Occipital lobe (tissue), 2 donors: ENCODE results near the gene PRXL2B. TPM values are rescaled to one million over a fixed set of nuclear protein-coding genes. Genes with fewer than 3 reads are reported as not detected.
A peak's percentile ranks its signal among the peaks of the same experiment; 100 is the strongest.
"Not testable (repeated sequence)": the region's sequence is repeated elsewhere in the genome, so short reads cannot be mapped to it uniquely, and the experiment has no call there.

ENCODE experiments used
- DNase-seq: peaks from one replicate; lab custom pipeline; 2025; lab: John Stamatoyannopoulos, UW
- total RNA-seq: library from RNA; depleted of rRNA; stranded (reverse); fragments of >200 nt; gene quantifications from one replicate; pipeline ENCODE4 v1.2.3, GENCODE V29; 2014

Gene PRXL2B
- total RNA-seq: 11.9 TPM

- peak; percentile 99 for DNase-seq
These were observed at the start of gene PRXL2B for GRCh38 chr1:2586154-2587070. Gene PRXL2B (plus strand): TSS chr1:2586777. CDS start chr1:2586886, 109 bp downstream.

GRCh38 chr1:2537784-2538115 is 48.8 kb upstream of the PRXL2B start:
- no peak for DNase-seq

- DNase-seq: no peak
These were observed 48.2 kb upstream of the PRXL2B start for GRCh38 chr1:2538376-2538775.

- no peak for DNase-seq
These were observed 47.7 kb upstream of the PRXL2B start for GRCh38 chr1:2538872-2539271.

GRCh38 chr1:2539312-2539907 is 47.2 kb upstream of the PRXL2B start:
- no peak for DNase-seq

GRCh38 chr1:2540816-2541492 is 45.6 kb upstream of the PRXL2B start:
- no peak for DNase-seq

GRCh38 chr1:2541619-2542245 is 44.8 kb upstream of the PRXL2B start:
- no peak for DNase-seq

GRCh38 chr1:2542246-2542915 is 44.2 kb upstream of the PRXL2B start:
- DNase-seq: no peak

- DNase-seq: peak; percentile 25
These were observed 43.0 kb upstream of the PRXL2B start for GRCh38 chr1:2543543-2544092.

GRCh38 chr1:2544093-2544874 is 42.3 kb upstream of the PRXL2B start:
- DNase-seq: no peak

GRCh38 chr1:2544875-2545640 is 41.5 kb upstream of the PRXL2B start:
- DNase-seq: no peak

- peak; percentile 69 for DNase-seq
These were observed 40.6 kb upstream of the PRXL2B start for GRCh38 chr1:2545754-2546514.

- DNase-seq: peak; percentile 25
These were observed 39.9 kb upstream of the PRXL2B start for GRCh38 chr1:2546515-2547209.

- no peak for DNase-seq
These were observed 39.1 kb upstream of the PRXL2B start for GRCh38 chr1:2547210-2548067.

- DNase-seq: peak; percentile 58
These were observed 38.4 kb upstream of the PRXL2B start for GRCh38 chr1:2548068-2548589.

- DNase-seq: not testable (repeated sequence)
These were observed 37.1 kb upstream of the PRXL2B start for GRCh38 chr1:2549367-2550029.
